Choroid plexus epithelial cell (primary cell): ENCODE data around the gene CNTN6.
"Not testable (repeated sequence)": the region's sequence is repeated elsewhere in the genome, so short reads cannot be mapped to it uniquely, and the experiment has no call there.

Experiments
- DNase-seq: peaks from one replicate; pipeline ENCODE4 v3.0.0-alpha.2; 2010; ENCODE audit warnings: low read depth
- H3K4me3 ChIP-seq: 2 replicates; pipeline ENCODE4 v1.5.1; 2011; ENCODE audit warnings: low read depth, mild to moderate bottlenecking, control low read depth, low read length, moderate library complexity
- TF ChIP-seq, protein P1 (sequence below): conservative IDR thresholded peaks from 2 replicates; pipeline ENCODE4 v1.5.1; 2011; ENCODE audit warnings: low read depth, mild to moderate bottlenecking, control low read depth, inconsistent platforms, low read length, moderate library complexity

The CNTN6 gene

DNA sequence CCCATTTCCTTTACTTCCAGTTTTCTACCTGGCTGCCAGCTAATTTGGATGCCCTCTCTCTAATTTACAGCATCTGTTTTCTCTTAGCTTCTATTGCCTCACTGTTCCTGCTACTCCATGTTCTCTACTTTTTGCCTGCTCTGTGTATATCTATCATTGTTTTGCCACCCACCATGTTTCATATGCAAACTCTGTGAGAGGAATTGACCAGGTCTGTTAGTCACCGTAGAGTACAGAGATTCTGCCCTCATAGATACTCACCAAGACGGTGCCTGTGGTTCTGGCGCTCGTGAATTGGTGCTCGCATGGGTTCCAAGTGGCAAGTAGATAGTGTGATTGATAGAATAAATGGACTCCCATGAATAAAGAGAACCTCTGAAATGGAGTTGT lies 288.8 kb downstream of the CNTN6 start:
- no peak overlapping the region for H3K4me3 ChIP-seq
- no peak for DNase-seq
- TF ChIP-seq, protein P1, sequence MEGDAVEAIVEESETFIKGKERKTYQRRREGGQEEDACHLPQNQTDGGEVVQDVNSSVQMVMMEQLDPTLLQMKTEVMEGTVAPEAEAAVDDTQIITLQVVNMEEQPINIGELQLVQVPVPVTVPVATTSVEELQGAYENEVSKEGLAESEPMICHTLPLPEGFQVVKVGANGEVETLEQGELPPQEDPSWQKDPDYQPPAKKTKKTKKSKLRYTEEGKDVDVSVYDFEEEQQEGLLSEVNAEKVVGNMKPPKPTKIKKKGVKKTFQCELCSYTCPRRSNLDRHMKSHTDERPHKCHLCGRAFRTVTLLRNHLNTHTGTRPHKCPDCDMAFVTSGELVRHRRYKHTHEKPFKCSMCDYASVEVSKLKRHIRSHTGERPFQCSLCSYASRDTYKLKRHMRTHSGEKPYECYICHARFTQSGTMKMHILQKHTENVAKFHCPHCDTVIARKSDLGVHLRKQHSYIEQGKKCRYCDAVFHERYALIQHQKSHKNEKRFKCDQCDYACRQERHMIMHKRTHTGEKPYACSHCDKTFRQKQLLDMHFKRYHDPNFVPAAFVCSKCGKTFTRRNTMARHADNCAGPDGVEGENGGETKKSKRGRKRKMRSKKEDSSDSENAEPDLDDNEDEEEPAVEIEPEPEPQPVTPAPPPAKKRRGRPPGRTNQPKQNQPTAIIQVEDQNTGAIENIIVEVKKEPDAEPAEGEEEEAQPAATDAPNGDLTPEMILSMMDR = no peak

- H3K4me3 ChIP-seq, DNase-seq: not testable (repeated sequence)
These were observed 294.6 kb downstream of the CNTN6 start for GRCh38 chr3:1387396-1387905.

- TF ChIP-seq, protein P1 = no peak
- DNase-seq = no peak
- H3K4me3 ChIP-seq = no peak overlapping the region
These were observed 301.4 kb downstream of the CNTN6 start for GRCh38 chr3:1394188-1394587.

GRCh38 chr3:1400571-1400970 lies 307.7 kb downstream of the CNTN6 start:
- H3K4me3 ChIP-seq = no peak overlapping the region
- DNase-seq = no peak
- TF ChIP-seq, protein P1 = no peak

DNA sequence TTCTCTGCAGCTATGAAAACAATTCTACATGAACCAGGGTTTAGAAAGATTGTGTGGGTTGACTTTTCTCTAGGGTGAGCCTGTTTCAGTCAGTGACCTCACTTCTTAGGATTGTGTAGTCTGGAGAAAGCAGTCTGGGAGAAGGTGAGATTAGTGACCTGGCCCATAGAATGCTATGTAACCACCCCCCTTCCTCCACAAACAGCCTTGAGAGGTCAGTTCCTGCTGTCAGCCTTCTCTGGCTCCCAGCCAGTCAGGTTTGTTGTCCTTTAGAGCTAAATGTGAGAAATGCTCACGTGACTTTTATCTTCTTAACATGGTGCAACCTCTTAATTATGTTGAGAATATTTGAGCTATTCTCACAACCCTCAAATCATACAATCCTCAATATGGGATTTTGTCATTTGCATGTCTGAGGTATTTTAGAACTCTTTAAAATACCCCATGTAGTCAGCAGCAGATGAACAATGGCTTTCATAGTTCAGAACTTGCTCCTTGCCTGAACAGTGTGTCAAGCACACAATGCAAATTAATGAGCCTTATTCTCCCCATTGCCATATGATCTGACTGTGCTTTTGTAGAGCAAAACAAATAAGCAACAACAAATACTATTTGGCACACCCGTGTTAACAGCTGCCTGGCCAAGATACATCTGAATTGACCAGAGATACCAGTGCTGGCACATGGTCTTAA lies 311.6 kb downstream of the CNTN6 start:
- TF ChIP-seq, protein P1 = no peak
- no peak overlapping the region for H3K4me3 ChIP-seq
- DNase-seq = peak; percentile 54

- TF ChIP-seq, protein P1 = no peak
- no peak overlapping the region for H3K4me3 ChIP-seq
- no peak for DNase-seq
These were observed 313.4 kb downstream of the CNTN6 start for GRCh38 chr3:1406250-1406649.

DNA sequence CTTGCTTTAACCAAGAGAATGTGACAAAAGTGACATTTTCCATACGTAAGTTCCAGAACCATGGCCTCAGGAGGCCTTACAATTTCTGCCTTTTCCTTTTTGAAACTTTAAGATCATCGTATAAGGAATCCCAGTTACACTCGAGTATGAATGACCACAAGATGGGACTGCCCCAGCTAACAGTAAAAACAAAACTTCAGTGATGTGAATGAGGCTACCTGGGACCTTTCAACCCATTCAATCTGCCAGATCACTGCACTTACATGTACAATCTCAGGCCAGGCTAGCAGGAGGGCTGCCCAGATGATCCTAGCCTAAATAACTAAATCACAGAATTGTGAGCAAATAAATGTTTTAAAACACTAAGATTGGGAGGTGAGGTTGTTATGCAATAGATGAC lies 328.8 kb downstream of the CNTN6 start:
- no peak overlapping the region for H3K4me3 ChIP-seq
- DNase-seq = no peak
- TF ChIP-seq, protein P1 = no peak
